Gastrocnemius medialis (tissue), 4 donors: ENCODE measurements around the gene RNF223. TPM values are rescaled to one million over a fixed set of nuclear protein-coding genes. Genes with fewer than 3 reads are reported as not detected.
A peak's percentile ranks its signal among the peaks of the same experiment; 100 is the strongest.

Experiments
- ATAC-seq, 2 donors: fragments of 150-250 bp; one replicate each; pipeline ENCODE4 v1.9.1; 2016
- DNase-seq, 2 donors: peaks; one replicate each; pipeline ENCODE4 v3.0.0-alpha.2; 2019
- H3K27ac ChIP-seq, 4 donors: fragments of 200-600 bp; sonication (generic); 1 replicate in 1 of 4; 2 replicates in 3 of 4; pipeline ENCODE4 v1.5.1; 2016 to 2018; ENCODE audit warnings: mild to moderate bottlenecking in 2 of 4, moderate library complexity in 1 of 4
- H3K27me3 ChIP-seq, 3 donors: fragments of 200-600 bp; sonication (generic) in 2 of 3; 1 replicate in 1 of 3; 2 replicates in 2 of 3; pipeline versions ENCODE4 v1.5.1 to v1.6.0; 2016 to 2019; ENCODE audit warnings: mild to moderate bottlenecking in 1 of 3, moderate library complexity in 1 of 3
- H3K36me3 ChIP-seq, 2 donors: fragments of 200-600 bp; sonication (generic) in 1 of 2; one replicate each; pipeline ENCODE4 v1.5.1; 2017 to 2018
- H3K4me1 ChIP-seq, 2 donors: fragments of 200-600 bp; sonication (generic) in 1 of 2; one replicate each; pipeline ENCODE4 v1.5.1; 2016 to 2017; ENCODE audit warnings: mild to moderate bottlenecking in 2 of 2
- H3K4me3 ChIP-seq, 4 donors: fragments of 200-600 bp; sonication (generic) in 3 of 4; 1 replicate in 1 of 4; 2 replicates in 3 of 4; pipeline ENCODE4 v1.5.1; 2016 to 2019; ENCODE audit warnings: mild to moderate bottlenecking in 2 of 4
- H3K9me3 ChIP-seq, 3 donors: fragments of 200-600 bp; sonication (generic) in 2 of 3; 1 replicate in 1 of 3; 2 replicates in 2 of 3; pipeline ENCODE4 v1.5.1; 2016 to 2019
- POLR2A ChIP-seq, 2 donors: fragments of 450-650 bp; IDR thresholded peaks; one replicate each; pipeline ENCODE4 v1.6.1; 2017; ENCODE audit warnings: antibody characterized with exemption in 2 of 2, mild to moderate bottlenecking in 2 of 2, moderate library complexity in 2 of 2
- in situ Hi-C, 4 donors: fragments of 200-750 bp; cut with MboI; loops; one replicate each; pipeline versions ENCODE4 v1.15.0 to v1.8.0; 2017; ENCODE audit warnings: low sequenced_read_pairs in 4 of 4
- intact Hi-C: fragments of 100-400 bp; cut with DNase I; formaldehyde crosslinking; loops from one replicate; pipeline ENCODE4 v1.15.1; 2023; ENCODE audit warnings: low total_unique reads
- total RNA-seq, 4 donors: library from RNA; depleted of rRNA; stranded (reverse); fragments of >200 nt; gene quantifications; one replicate each; pipeline versions ENCODE4 v1.1.0 to v1.2.3, GENCODE V29; 2016
- TF ChIP-seq, protein P1 (sequence below), 5 experiments: fragments of 450-650 bp in 3 of 5; fragments of 200-600 bp in 2 of 5; sonication (generic) in 2 of 5; IDR thresholded peaks in 4 of 5; conservative IDR thresholded peaks in 1 of 5; 1 replicate in 4 of 5; 2 replicates in 1 of 5; pipeline ENCODE4 v1.5.1; 2016 to 2019; ENCODE audit warnings: antibody characterized with exemption in 5 of 5, mild to moderate bottlenecking in 3 of 5, moderate library complexity in 3 of 5

RNF223 gene
- total RNA-seq, 4 donors from 2014 or later = not detected

DNA sequence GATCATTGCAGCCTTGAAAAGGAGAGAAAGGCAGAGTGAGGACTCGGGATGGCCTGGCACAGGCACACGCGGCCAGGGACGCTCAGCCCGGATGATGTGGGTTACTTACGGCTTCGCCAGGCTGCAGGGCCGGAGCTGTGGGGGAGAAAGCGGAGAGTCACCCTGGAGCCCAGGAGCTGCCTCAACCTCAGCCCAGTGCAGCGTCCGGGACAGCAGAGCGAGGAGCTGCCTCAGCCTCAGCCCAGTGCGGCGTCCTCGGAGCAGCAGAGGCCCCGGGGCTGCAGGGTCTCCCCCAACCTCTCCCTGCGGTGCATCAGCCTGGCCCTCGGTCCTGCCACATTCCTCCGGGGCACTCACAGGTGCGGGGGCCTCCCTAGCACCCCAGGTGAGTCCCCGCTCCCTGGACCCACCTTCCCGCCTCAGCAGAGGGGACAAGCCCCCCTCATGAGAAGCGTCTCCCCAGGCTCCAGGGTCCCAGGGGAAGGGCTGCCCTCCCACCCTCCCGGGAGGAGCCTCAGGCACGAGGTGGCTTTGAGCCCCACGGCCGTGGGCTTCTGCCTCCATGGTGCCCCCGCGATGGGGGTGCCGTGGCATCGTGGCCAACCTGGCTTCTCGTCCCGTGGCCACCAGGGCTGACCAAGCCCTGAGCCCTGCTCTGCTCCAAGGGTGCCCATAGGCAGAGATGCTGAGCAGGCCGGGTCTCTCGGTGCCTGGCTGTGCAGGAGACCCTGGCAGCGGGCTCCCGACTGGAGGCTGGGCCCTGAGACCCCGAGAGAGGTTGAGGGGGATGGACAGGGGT is 10.5 kb upstream of the RNF223 start:
- no peak overlapping the region for H3K4me3 ChIP-seq
- peaks cover 0 to 9% of the 10 kb centered on the region in 2 donors for H3K4me1 ChIP-seq
- no peaks in the 10 kb centered on the region for H3K36me3 ChIP-seq
- TF ChIP-seq POLR2A (IDR thresholded peaks at IDR 0.05) = no peak
- TF ChIP-seq, protein P1, sequence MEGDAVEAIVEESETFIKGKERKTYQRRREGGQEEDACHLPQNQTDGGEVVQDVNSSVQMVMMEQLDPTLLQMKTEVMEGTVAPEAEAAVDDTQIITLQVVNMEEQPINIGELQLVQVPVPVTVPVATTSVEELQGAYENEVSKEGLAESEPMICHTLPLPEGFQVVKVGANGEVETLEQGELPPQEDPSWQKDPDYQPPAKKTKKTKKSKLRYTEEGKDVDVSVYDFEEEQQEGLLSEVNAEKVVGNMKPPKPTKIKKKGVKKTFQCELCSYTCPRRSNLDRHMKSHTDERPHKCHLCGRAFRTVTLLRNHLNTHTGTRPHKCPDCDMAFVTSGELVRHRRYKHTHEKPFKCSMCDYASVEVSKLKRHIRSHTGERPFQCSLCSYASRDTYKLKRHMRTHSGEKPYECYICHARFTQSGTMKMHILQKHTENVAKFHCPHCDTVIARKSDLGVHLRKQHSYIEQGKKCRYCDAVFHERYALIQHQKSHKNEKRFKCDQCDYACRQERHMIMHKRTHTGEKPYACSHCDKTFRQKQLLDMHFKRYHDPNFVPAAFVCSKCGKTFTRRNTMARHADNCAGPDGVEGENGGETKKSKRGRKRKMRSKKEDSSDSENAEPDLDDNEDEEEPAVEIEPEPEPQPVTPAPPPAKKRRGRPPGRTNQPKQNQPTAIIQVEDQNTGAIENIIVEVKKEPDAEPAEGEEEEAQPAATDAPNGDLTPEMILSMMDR (IDR thresholded peaks at IDR 0.05 in 4 of 5, conservative IDR thresholded peaks at IDR 0.05 in 1 of 5) = no peak
- in situ Hi-C loops (no loop called here), intact Hi-C loops (no loop called here)
- peak in 1 of 2 donors; percentile 1 for DNase-seq
- no peaks in the 10 kb centered on the region for H3K9me3 ChIP-seq
- ATAC-seq = no peak
- H3K27ac ChIP-seq = no peak overlapping the region
- H3K27me3 ChIP-seq = peaks cover 0 to under 1% (median 0%) of the 10 kb centered on the region in 3 donors

- TF ChIP-seq, protein P1 (IDR thresholded peaks at IDR 0.05 in 4 of 5, conservative IDR thresholded peaks at IDR 0.05 in 1 of 5) = no peak
- TF ChIP-seq POLR2A (IDR thresholded peaks at IDR 0.05) = no peak
- Histone ChIP-seq H3K9me3 (no peaks in the 10 kb centered on the region), H3K36me3 (no peaks in the 10 kb centered on the region), H3K27me3 (peaks cover 0 to 3% (median 0%) of the 10 kb centered on the region in 3 donors), H3K27ac (no peak overlapping the region), H3K4me3 (no peak overlapping the region), H3K4me1 (peaks cover 0 to 12% of the 10 kb centered on the region in 2 donors)
- in situ Hi-C loops = no loop called here
- ATAC-seq (no peak), DNase-seq (peak in 1 of 2 donors; percentile 8)
- intact Hi-C loops = no loop called here
These were observed 9.6 kb upstream of the RNF223 start for GRCh38 chr1:1083416-1084371.

- DNase-seq (peak in 1 of 2 donors; percentile 10), ATAC-seq (no peak)
- H3K9me3 ChIP-seq = no peaks in the 10 kb centered on the region
- peaks cover 0 to 12% of the 10 kb centered on the region in 2 donors for H3K4me1 ChIP-seq
- intact Hi-C loops = no loop called here
- H3K4me3 ChIP-seq = no peak overlapping the region
- H3K36me3 ChIP-seq = no peaks in the 10 kb centered on the region
- TF ChIP-seq, protein P1 (IDR thresholded peaks at IDR 0.05 in 4 of 5, conservative IDR thresholded peaks at IDR 0.05 in 1 of 5) = no peak
- no peak for TF ChIP-seq POLR2A (IDR thresholded peaks at IDR 0.05)
- peaks cover 0 to 3% (median 0%) of the 10 kb centered on the region in 3 donors for H3K27me3 ChIP-seq
- in situ Hi-C loops = no loop called here
- H3K27ac ChIP-seq = no peak overlapping the region
These were observed 8.8 kb upstream of the RNF223 start for GRCh38 chr1:1082776-1083415.

GRCh38 chr1:1082239-1082775 is 8.2 kb upstream of the RNF223 start:
- Histone ChIP-seq H3K27ac (no peak overlapping the region), H3K4me3 (no peak overlapping the region), H3K36me3 (no peaks in the 10 kb centered on the region), H3K4me1 (peaks cover 0 to 12% of the 10 kb centered on the region in 2 donors), H3K9me3 (no peaks in the 10 kb centered on the region), H3K27me3 (peaks cover 0 to 3% (median 0%) of the 10 kb centered on the region in 3 donors)
- no peak for ATAC-seq
- in situ Hi-C loops (no loop called here), intact Hi-C loops (no loop called here)
- peak in 1 of 2 donors; percentile 1 for DNase-seq
- TF ChIP-seq POLR2A (IDR thresholded peaks at IDR 0.05) = no peak
- TF ChIP-seq, protein P1 (IDR thresholded peaks at IDR 0.05 in 4 of 5, conservative IDR thresholded peaks at IDR 0.05 in 1 of 5) = no peak
